ENCODE data around the gene RNF115. TPM values are rescaled to one million over a fixed set of nuclear protein-coding genes. Genes with fewer than 3 reads are reported as not detected.

The RNF115 gene
- total and polyA plus RNA-seq, 2 donors from 2014 or later: 12.3 to 18.0 TPM

DNA sequence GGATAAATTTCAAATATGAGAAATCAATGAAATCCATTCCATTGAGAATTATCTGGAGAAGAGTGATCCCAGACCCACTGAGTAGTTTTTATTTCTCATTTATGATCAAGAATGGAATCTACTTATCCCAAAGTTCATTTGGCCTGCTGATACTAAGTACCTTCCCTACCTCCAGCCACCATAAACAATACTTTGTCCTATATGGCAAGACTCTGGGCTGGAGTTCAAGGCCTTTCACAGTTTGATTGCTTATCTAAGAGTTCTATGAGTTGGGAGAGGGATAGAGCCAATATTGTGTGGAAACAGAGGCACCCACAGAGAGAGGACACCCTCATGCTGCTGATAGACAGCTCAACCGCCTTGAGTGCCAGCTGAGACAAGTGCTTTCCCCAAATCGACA lies 121.8 kb downstream of the RNF115 start:
- Histone ChIP-seq H3K9ac (ENCODE audit: low read length in 3 of 3) (no peak overlapping the region), H3K27ac (ENCODE audit: low read depth in 2 of 2, low read length in 2 of 2) (peak overlapping the region; percentile 3 to 57), H3K9me3 (ENCODE audit: control insufficient read depth in 2 of 3, insufficient read depth in 1 of 3, low read length in 3 of 3) (no peaks in the 10 kb centered on the region), H3K27me3 (ENCODE audit: control insufficient read depth, insufficient read depth, low read length) (no peaks in the 10 kb centered on the region), H3K4me3 (ENCODE audit: low read length in 3 of 3) (peak overlapping the region in 2 of 3 donors; percentile 43 to 54), H3K36me3 (ENCODE audit: control insufficient read depth in 2 of 3, insufficient read depth in 3 of 3, low read length in 3 of 3) (peaks cover 0 to 9% (median 0%) of the 10 kb centered on the region in 3 donors), H3K4me1 (ENCODE audit: control insufficient read depth in 2 of 3, insufficient read depth in 2 of 3, low read depth in 1 of 3, low read length in 3 of 3) (peaks cover 0 to 4% (median 4%) of the 10 kb centered on the region in 3 donors)
- FAIRE-seq (no peak), DNase-seq (no peak)
- intact Hi-C loops (cut with DNase I): no loop called here
- TF ChIP-seq, protein P1, sequence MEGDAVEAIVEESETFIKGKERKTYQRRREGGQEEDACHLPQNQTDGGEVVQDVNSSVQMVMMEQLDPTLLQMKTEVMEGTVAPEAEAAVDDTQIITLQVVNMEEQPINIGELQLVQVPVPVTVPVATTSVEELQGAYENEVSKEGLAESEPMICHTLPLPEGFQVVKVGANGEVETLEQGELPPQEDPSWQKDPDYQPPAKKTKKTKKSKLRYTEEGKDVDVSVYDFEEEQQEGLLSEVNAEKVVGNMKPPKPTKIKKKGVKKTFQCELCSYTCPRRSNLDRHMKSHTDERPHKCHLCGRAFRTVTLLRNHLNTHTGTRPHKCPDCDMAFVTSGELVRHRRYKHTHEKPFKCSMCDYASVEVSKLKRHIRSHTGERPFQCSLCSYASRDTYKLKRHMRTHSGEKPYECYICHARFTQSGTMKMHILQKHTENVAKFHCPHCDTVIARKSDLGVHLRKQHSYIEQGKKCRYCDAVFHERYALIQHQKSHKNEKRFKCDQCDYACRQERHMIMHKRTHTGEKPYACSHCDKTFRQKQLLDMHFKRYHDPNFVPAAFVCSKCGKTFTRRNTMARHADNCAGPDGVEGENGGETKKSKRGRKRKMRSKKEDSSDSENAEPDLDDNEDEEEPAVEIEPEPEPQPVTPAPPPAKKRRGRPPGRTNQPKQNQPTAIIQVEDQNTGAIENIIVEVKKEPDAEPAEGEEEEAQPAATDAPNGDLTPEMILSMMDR (IDR thresholded peaks at IDR 0.05; ENCODE audit: borderline replicate concordance, extremely low read depth, insufficient read depth): no peak

DNA sequence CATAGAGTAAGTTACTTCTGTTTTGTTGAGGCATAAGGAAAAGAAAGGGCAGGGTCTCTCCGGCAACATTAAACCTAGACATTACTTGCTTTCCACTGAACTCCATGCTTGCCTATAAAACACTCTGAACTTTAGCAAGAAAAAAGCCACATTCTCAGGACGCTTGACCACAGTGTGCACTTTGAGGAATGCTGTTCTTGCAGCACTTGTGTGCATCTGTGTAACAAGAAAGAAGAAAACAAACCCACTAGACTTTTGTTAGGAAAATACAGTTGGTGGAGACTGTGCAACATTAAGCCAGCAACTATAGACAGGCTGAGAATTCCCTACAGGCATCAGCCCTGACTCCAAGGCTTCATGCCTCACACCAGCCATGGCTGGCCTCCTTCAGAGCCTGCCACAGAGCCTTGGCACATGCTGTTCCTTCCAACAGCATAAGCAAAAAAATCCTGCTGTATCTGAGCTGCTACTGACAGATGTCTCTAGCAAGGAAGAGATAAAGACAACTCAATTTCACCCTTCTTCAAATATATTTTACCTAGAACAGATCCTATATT lies 122.5 kb downstream of the RNF115 start:
- no peaks in the 10 kb centered on the region for H3K27me3 ChIP-seq (ENCODE audit: control insufficient read depth, insufficient read depth, low read length)
- TF ChIP-seq, protein P1 (IDR thresholded peaks at IDR 0.05; ENCODE audit: borderline replicate concordance, extremely low read depth, insufficient read depth): no peak
- H3K4me3 ChIP-seq (ENCODE audit: low read length in 3 of 3): peak overlapping the region in 2 of 3 donors; percentile 1 to 57
- DNase-seq: no peak
- peaks cover 0 to 4% (median 4%) of the 10 kb centered on the region in 3 donors for H3K4me1 ChIP-seq (ENCODE audit: control insufficient read depth in 2 of 3, insufficient read depth in 2 of 3, low read depth in 1 of 3, low read length in 3 of 3)
- H3K36me3 ChIP-seq (ENCODE audit: control insufficient read depth in 2 of 3, insufficient read depth in 3 of 3, low read length in 3 of 3): peaks cover 0 to 9% (median 0%) of the 10 kb centered on the region in 3 donors
- peak overlapping the region in 1 of 2 donors; percentile 49 for H3K27ac ChIP-seq (ENCODE audit: low read depth in 2 of 2, low read length in 2 of 2)
- FAIRE-seq: no peak
- intact Hi-C loops (cut with DNase I): no loop called here
- H3K9me3 ChIP-seq (ENCODE audit: control insufficient read depth in 2 of 3, insufficient read depth in 1 of 3, low read length in 3 of 3): no peaks in the 10 kb centered on the region
- H3K9ac ChIP-seq (ENCODE audit: low read length in 3 of 3): no peak overlapping the region

DNA sequence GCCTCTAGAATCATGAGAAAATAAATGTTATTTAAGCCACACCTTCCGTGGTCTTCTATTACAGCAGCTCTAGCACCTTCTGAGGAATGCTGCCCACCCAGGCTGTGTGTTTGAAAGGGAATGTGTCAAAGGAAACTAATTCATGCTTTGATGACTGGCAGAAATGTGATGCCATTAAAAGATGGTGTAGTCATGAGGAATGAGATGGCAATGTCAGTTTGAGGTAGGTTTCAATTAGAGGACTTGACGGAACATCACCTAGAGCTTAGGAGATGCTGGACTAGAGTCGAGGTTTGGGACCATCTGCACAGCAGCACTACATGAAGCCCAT lies 127.3 kb downstream of the RNF115 start:
- no peaks in the 10 kb centered on the region for H3K9me3 ChIP-seq (ENCODE audit: control insufficient read depth in 2 of 3, insufficient read depth in 1 of 3, low read length in 3 of 3)
- H3K27ac ChIP-seq (ENCODE audit: low read depth in 2 of 2, low read length in 2 of 2): no peak overlapping the region
- DNase-seq (peak in 1 of 5 donors; percentile 34), FAIRE-seq (no peak)
- peaks cover 0 to 8% (median 7%) of the 10 kb centered on the region in 3 donors for H3K4me1 ChIP-seq (ENCODE audit: control insufficient read depth in 2 of 3, insufficient read depth in 2 of 3, low read depth in 1 of 3, low read length in 3 of 3)
- H3K36me3 ChIP-seq (ENCODE audit: control insufficient read depth in 2 of 3, insufficient read depth in 3 of 3, low read length in 3 of 3): peaks cover 0 to 10% (median 0%) of the 10 kb centered on the region in 3 donors
- no peaks in the 10 kb centered on the region for H3K27me3 ChIP-seq (ENCODE audit: control insufficient read depth, insufficient read depth, low read length)
- peak overlapping the region in 1 of 3 donors; percentile 4 for H3K4me3 ChIP-seq (ENCODE audit: low read length in 3 of 3)
- no peak overlapping the region for H3K9ac ChIP-seq (ENCODE audit: low read length in 3 of 3)
- TF ChIP-seq, protein P1 (IDR thresholded peaks at IDR 0.05; ENCODE audit: borderline replicate concordance, extremely low read depth, insufficient read depth): no peak
- intact Hi-C loops (cut with DNase I): no loop called here
